OCI-LY7 (cell line): ENCODE data around the gene CBX8.

Experiments used
- CTCF ChIP-seq: fragments of 200-600 bp; sonication (generic); conservative IDR thresholded peaks from 2 replicates; pipeline ENCODE4 v1.5.1; 2014; ENCODE audit warnings: mild to moderate bottlenecking, antibody characterized with exemption, low read length, moderate library complexity, mixed read lengths
- EZH2phosphoT487 ChIP-seq: fragments of 200-600 bp; sonication (generic); IDR thresholded peaks from 2 replicates; pipeline ENCODE4 v1.6.1; 2018; ENCODE audit warnings: low read depth, borderline replicate concordance, mild to moderate bottlenecking, mixed run types, antibody characterized with exemption, low read length, moderate library complexity, mixed read lengths

- TF ChIP-seq CTCF (no peak), EZH2phosphoT487 (no peak)
These were observed 3.0 kb downstream of the CBX8 start for GRCh38 chr17:79793924-79794304.
